ENCODE data around the gene TMED4. TPM values are rescaled to one million over a fixed set of nuclear protein-coding genes. Genes with fewer than 3 reads are reported as not detected.
A peak's percentile ranks its signal among the peaks of the same experiment; 100 is the strongest.

Gene TMED4
- total and polyA plus RNA-seq, 2 of the 13 experiments (the other 11 are each of a cell fraction or from before 2014, with no cell fraction given) = 81.4 to 109 TPM

DNA sequence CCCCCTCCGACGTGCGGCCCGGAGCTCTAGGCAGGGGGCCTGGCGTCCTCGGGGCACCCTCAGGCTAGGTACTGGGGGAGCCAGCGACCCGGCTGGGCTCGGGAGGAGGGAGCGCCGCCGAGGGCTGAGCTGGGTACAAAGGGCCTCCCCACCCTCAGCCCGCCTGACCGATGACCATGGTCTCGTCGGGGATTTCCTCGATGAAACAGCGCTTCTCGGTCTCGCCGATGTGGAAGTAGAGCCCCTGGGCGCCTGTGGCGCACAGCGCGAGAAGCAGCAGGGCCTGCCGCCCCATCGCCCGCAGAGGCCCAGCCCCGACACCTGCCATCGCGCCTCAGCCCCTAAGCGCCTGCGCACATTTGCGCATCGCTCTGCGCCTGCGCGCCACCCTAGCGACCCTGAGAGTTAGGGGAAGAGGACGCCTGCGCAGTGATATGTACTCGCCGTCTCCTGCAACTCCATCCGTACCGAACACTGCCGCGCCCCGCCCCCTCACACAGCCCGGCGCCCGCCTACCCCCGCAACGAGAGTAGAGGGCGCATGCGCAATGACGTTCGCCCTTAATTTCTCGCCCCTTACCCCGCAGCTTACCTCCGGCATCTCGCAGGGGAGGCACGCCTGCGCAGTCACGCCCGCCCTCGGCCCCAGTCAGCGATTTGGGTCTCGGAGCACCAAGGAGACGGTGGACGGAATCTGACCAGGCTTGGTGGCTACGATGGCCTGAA lies at the start of gene TMED4 (continued):
- TF ChIP-seq, protein P1, sequence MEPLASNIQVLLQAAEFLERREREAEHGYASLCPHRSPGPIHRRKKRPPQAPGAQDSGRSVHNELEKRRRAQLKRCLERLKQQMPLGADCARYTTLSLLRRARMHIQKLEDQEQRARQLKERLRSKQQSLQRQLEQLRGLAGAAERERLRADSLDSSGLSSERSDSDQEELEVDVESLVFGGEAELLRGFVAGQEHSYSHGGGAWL (CRISPR knock-in tag; IDR thresholded peaks at IDR 0.05) = peak; percentile 72; the same call in 1 of the 2 replicates
- TF ChIP-seq TAF15 (IDR thresholded peaks at IDR 0.05; ENCODE audit: low read depth, low read length, poor library complexity, severe bottlenecking) (no peak), ZFAT (CRISPR knock-in tag; conservative IDR thresholded peaks at IDR 0.05) (no peak), ARNT (IDR thresholded peaks at IDR 0.05) (no peak), ZFP90 (CRISPR knock-in tag; IDR thresholded peaks at IDR 0.05; ENCODE audit: borderline replicate concordance) (no peak; the same call in 1 of the 2 replicates), ARNTL (CRISPR knock-in tag; IDR thresholded peaks at IDR 0.05) (no peak), DR1 (CRISPR knock-in tag; IDR thresholded peaks at IDR 0.05) (peak; percentile 82), HNRNPL (IDR thresholded peaks at IDR 0.05; ENCODE audit: low read depth, low read length) (0 out of 2 replicates have a peak, but pooled peaks have one; percentile 30), KDM5A (IDR thresholded peaks at IDR 0.05; ENCODE audit: borderline replicate concordance, low read length) (peak; percentile 57; the same call in 1 of the 2 replicates), ZNF709 (CRISPR knock-in tag; IDR thresholded peaks at IDR 0.05) (no peak; the same call in none of the 2 replicates), MTF1 (CRISPR knock-in tag; IDR thresholded peaks at IDR 0.05) (no peak), ZNF629 (CRISPR knock-in tag; conservative IDR thresholded peaks at IDR 0.05) (no peak), ZNF274 (CRISPR knock-in tag; IDR thresholded peaks at IDR 0.05) (no peak), ZNF329 (CRISPR knock-in tag; IDR thresholded peaks at IDR 0.05; ENCODE audit: low read depth) (peak; percentile 86), ZNF234 (CRISPR knock-in tag; conservative IDR thresholded peaks at IDR 0.05) (no peak)
- TF ChIP-seq, protein P2, sequence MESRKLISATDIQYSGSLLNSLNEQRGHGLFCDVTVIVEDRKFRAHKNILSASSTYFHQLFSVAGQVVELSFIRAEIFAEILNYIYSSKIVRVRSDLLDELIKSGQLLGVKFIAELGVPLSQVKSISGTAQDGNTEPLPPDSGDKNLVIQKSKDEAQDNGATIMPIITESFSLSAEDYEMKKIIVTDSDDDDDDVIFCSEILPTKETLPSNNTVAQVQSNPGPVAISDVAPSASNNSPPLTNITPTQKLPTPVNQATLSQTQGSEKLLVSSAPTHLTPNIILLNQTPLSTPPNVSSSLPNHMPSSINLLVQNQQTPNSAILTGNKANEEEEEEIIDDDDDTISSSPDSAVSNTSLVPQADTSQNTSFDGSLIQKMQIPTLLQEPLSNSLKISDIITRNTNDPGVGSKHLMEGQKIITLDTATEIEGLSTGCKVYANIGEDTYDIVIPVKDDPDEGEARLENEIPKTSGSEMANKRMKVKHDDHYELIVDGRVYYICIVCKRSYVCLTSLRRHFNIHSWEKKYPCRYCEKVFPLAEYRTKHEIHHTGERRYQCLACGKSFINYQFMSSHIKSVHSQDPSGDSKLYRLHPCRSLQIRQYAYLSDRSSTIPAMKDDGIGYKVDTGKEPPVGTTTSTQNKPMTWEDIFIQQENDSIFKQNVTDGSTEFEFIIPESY (CRISPR knock-in tag; IDR thresholded peaks at IDR 0.05) = no peak
- TF ChIP-seq, protein P3, sequence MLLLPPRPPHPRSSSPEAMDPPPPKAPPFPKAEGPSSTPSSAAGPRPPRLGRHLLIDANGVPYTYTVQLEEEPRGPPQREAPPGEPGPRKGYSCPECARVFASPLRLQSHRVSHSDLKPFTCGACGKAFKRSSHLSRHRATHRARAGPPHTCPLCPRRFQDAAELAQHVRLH (CRISPR knock-in tag; IDR thresholded peaks at IDR 0.05; ENCODE audit: borderline replicate concordance, low read depth) = peak; percentile 40; the same call in 1 of the 2 replicates
- TF ChIP-seq, protein P4, sequence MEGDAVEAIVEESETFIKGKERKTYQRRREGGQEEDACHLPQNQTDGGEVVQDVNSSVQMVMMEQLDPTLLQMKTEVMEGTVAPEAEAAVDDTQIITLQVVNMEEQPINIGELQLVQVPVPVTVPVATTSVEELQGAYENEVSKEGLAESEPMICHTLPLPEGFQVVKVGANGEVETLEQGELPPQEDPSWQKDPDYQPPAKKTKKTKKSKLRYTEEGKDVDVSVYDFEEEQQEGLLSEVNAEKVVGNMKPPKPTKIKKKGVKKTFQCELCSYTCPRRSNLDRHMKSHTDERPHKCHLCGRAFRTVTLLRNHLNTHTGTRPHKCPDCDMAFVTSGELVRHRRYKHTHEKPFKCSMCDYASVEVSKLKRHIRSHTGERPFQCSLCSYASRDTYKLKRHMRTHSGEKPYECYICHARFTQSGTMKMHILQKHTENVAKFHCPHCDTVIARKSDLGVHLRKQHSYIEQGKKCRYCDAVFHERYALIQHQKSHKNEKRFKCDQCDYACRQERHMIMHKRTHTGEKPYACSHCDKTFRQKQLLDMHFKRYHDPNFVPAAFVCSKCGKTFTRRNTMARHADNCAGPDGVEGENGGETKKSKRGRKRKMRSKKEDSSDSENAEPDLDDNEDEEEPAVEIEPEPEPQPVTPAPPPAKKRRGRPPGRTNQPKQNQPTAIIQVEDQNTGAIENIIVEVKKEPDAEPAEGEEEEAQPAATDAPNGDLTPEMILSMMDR (CRISPR knock-in tag; IDR thresholded peaks at IDR 0.05) = no peak
- TF ChIP-seq, protein P5, sequence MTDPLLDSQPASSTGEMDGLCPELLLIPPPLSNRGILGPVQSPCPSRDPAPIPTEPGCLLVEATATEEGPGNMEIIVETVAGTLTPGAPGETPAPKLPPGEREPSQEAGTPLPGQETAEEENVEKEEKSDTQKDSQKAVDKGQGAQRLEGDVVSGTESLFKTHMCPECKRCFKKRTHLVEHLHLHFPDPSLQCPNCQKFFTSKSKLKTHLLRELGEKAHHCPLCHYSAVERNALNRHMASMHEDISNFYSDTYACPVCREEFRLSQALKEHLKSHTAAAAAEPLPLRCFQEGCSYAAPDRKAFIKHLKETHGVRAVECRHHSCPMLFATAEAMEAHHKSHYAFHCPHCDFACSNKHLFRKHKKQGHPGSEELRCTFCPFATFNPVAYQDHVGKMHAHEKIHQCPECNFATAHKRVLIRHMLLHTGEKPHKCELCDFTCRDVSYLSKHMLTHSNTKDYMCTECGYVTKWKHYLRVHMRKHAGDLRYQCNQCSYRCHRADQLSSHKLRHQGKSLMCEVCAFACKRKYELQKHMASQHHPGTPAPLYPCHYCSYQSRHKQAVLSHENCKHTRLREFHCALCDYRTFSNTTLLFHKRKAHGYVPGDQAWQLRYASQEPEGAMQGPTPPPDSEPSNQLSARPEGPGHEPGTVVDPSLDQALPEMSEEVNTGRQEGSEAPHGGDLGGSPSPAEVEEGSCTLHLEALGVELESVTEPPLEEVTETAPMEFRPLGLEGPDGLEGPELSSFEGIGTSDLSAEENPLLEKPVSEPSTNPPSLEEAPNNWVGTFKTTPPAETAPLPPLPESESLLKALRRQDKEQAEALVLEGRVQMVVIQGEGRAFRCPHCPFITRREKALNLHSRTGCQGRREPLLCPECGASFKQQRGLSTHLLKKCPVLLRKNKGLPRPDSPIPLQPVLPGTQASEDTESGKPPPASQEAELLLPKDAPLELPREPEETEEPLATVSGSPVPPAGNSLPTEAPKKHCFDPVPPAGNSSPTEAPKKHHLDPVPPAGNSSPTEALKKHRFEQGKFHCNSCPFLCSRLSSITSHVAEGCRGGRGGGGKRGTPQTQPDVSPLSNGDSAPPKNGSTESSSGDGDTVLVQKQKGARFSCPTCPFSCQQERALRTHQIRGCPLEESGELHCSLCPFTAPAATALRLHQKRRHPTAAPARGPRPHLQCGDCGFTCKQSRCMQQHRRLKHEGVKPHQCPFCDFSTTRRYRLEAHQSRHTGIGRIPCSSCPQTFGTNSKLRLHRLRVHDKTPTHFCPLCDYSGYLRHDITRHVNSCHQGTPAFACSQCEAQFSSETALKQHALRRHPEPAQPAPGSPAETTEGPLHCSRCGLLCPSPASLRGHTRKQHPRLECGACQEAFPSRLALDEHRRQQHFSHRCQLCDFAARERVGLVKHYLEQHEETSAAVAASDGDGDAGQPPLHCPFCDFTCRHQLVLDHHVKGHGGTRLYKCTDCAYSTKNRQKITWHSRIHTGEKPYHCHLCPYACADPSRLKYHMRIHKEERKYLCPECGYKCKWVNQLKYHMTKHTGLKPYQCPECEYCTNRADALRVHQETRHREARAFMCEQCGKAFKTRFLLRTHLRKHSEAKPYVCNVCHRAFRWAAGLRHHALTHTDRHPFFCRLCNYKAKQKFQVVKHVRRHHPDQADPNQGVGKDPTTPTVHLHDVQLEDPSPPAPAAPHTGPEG (CRISPR knock-in tag; IDR thresholded peaks at IDR 0.05) = 0 out of 2 replicates have a peak, but pooled peaks have one; percentile 33
